HK-2 (cell line): ENCODE measurements around the gene MYF5.

Experiments
- DNase-seq: peaks from one replicate; pipeline ENCODE4 v3.0.0-alpha.2; 2018; ENCODE audit not compliant: unreplicated experiment

The MYF5 gene

DNA sequence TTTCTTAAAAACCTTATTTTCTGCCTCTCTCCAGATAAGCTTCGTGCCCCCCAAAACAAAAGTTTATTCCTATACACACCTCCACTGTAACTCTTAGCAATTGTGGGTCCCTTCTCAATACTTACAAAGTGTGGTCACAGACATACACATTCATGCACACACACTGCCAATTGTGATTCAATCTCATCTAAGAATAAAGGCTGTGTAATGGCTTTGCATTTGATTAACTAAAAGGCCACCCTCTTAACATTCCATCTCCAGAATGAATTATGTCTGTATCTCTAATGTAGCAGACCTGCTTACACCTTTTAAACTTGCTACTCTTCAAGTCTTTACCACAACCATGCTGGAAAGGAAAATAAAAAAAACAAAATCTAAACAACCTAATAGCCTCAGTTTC is 49.5 kb downstream of the MYF5 start:
- DNase-seq, result no peak

DNA sequence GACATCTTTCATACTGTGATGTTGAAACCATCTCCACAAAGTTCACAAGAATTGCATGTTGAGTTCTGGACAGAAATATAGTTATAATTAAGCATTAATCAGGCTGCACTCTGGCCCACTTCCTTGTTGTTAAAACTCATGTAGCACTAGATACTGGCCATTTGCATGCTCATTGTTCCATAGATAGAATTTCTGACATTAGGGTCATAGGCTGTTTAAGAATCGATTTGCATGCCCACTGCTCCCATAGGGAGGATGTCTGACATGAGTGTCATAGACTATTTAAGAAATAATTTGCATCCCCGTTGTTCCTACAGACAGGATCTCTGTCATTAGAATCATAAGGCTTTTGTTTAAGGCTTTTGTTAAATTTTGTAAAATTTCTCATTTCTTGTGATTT is 50.2 kb downstream of the MYF5 start:
- no peak for DNase-seq
